GM12875 (cell line): ENCODE measurements around the gene ACHE.
A peak's percentile ranks its signal among the peaks of the same experiment; 100 is the strongest.

Experiments
- H3K4me3 ChIP-seq: one replicate; pipeline ENCODE4 v1.5.1; 2011; ENCODE audit warnings: low read depth, low read length, control low read depth
- TF ChIP-seq, protein P1 (sequence below): IDR thresholded peaks from 2 replicates; pipeline ENCODE4 v1.5.1; 2011; ENCODE audit warnings: low read depth, mild to moderate bottlenecking, control low read depth, inconsistent platforms, low read length, moderate library complexity, borderline replicate concordance; ENCODE audit not compliant: insufficient read depth

The ACHE gene

DNA sequence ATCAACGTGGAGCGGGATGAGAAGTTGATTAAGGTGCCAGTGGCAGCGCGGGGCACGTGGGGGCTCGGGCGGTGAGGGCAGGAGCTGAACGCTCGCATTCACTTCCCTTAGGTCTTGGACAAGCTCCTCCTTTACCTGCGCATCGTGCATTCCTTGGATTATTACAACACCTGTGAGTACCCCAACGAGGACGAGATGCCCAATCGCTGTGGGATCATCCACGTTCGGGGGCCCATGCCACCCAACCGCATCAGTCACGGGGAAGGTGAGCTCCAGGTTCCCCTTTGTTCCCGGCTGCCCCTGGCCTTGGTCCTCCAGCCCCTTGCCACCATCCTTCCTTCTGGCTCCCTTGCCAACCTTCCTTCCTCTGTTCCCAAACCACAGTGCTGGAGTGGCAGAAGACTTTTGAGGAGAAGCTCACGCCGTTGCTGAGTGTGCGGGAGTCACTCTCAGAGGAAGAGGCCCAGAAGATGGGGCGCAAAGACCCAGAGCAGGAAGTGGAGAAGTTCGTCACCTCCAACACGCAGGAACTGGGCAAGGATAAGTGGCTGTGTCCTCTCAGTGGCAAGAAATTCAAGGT is 8.7 kb downstream of the ACHE start:
- TF ChIP-seq, protein P1, sequence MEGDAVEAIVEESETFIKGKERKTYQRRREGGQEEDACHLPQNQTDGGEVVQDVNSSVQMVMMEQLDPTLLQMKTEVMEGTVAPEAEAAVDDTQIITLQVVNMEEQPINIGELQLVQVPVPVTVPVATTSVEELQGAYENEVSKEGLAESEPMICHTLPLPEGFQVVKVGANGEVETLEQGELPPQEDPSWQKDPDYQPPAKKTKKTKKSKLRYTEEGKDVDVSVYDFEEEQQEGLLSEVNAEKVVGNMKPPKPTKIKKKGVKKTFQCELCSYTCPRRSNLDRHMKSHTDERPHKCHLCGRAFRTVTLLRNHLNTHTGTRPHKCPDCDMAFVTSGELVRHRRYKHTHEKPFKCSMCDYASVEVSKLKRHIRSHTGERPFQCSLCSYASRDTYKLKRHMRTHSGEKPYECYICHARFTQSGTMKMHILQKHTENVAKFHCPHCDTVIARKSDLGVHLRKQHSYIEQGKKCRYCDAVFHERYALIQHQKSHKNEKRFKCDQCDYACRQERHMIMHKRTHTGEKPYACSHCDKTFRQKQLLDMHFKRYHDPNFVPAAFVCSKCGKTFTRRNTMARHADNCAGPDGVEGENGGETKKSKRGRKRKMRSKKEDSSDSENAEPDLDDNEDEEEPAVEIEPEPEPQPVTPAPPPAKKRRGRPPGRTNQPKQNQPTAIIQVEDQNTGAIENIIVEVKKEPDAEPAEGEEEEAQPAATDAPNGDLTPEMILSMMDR = no peak
- H3K4me3 ChIP-seq = peak overlapping the region; percentile 95

DNA sequence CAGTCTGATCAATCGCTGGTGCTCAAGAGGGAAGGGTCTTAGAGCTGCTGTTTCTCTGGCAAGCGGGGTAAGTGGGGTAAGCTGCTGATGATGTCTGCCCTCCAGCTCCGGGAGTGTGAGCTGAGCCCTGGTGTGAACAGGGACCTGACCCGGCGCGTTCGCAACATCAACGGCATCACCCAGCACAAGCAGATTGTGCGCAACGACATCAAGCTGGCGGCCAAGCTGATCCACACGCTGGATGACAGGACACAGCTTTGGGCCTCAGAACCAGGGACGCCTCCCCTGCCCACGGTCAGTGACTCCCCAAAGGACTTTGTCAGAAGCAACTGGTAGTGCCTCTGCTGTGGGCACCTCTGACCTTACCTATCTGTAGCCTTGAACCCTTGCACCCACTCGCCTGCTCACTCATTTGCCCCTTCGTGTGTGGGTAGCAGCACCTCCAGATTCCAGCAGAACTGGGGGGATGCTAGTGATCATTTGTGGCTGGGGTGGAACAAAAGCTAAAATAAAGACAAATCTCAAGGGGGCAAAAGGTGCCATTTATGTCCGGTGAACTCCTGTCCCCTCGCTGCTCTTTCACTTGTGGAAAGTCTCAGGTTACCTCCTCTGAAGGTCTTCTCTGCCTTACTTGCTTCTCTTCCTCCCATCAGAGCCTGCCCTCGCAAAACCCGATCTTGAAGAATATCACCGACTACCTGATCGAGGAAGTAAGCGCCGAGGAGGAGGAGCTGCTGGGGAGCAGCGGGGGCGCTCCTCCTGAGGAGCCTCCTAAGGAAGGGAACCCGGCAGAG is 9.3 kb downstream of the ACHE start:
- no peak overlapping the region for H3K4me3 ChIP-seq
- TF ChIP-seq, protein P1 = no peak

DNA sequence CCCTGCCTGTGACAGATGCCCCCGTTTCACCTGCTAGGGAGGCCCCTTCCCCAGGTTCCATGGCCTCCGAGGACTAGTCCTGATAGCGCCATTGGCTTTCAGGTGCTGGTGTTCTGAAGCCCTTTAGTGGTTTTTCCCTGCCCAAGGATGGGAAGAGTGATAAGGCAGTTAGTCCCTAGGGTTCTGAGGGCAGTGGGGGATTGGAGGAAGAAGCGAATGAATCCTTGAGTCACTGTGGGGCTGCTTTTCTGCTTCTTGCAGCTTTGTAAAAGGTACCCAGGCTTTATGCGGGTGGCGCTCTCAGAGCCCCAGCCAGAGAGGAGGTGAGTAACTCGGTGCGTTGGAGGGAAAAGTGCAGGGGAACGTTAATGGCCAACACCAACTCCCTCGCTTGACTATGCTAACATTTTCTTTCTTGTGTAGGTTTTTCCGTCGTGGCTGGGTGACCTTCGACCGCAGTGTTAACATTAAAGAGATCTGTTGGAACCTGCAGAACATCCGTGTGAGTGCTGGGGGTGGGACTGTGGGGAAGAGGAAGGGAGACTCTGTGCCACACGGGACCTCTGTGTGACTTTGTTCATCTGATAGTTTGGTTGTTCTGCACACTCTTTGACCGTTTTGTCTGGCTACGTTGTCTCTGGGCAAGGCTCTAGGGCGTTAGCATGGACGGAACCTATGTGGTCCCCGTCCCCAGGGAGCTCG is 10.1 kb downstream of the ACHE start:
- TF ChIP-seq, protein P1 = no peak
- no peak overlapping the region for H3K4me3 ChIP-seq

DNA sequence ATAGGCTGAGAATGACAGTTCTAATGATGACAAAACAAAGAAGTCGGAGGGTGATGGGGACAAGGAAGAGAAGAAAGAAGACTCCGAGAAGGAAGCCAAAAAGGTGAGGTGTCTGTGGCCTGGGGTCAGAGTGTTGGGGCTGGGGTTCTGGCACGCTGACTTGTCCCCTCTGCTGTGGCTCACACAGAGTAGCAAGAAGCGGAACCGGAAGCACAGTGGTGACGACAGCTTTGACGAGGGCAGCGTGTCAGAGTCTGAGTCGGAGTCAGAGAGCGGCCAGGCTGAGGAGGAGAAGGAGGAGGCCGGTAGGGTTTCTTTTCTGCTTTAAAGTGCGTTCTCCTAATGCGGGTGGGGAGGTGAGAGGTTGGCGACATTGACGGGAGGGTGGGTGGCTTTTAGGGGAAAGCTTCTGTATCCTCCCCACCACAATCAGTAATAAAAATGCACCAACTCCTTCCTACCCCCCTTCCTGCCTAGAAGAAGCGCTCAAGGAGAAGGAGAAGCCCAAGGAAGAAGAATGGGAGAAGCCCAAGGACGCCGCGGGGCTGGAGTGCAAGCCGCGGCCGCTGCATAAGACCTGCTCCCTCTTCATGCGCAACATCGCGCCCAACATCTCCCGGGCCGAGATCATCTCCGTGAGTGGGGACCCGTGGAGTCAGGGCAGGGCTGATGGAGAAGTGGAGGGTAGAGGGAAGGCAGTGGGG is 10.8 kb downstream of the ACHE start:
- TF ChIP-seq, protein P1 = no peak
- no peak overlapping the region for H3K4me3 ChIP-seq

DNA sequence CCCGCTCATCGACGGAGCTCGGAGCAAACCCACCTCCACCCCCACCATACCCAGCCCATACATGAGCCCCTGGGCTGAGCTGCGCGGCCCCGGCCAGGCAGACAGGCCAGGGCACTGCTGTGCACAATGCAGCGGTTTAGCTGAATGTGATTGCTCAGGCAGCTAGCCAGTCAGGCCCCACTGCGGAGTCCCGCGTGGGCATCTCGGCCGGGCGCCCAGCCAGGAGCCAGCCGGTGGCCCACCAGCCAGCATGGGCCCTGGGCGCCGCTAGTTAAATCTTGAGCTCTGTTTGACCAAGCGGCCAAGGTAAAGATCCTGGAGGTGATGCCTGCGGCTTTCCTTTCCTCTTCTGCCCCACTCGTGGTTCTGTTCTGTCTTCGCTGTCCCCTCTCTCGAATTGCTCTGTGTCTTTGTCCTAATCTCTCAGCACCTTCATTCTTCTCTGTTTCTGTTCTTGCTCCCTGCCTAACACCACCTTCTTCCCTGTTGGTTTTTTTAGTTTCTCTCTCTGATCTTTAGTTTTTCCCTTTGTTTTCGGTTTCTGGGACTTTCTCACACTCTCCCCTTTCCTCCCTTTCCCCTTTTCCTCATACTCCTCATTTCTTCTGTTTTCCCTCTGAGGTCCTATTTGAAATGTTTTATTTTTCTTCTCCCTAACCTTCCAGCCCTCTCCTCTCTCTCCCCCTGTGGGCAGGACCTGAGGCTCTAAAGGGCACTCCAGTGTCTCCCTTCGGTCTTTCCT is 12.7 kb downstream of the ACHE start:
- H3K4me3 ChIP-seq = no peak overlapping the region
- TF ChIP-seq, protein P1 = no peak

DNA sequence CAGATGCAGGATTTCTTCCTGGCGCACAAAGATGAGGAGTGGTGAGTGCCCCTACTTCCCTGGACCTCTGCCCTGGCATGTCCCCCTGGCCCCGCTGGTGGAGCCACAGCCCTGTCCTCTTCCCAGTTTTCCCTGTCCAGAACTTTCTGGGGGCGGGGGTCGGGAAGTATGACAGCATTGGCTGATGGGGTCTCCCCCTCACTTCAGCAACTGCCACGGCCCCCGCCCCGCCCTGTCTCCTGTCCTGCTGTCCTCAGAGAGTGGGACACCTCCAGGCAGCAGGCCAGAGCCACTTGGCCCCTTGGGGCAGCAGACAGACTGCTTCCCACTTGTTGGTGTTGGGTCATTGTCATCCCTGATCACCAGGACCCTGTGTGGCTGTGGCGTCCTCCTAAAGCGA is 13.5 kb downstream of the ACHE start:
- TF ChIP-seq, protein P1 = no peak
- no peak overlapping the region for H3K4me3 ChIP-seq
